OCI-LY3 (cell line): Measurements from ENCODE around the gene EXD3.

Source experiments
- H2AFZ ChIP-seq: fragments of 200-600, 300-600 bp; shearing (Covaris generic); 2 replicates; pipeline ENCODE4 v1.6.0; 2014; ENCODE audit warnings: antibody characterized with exemption, low read depth, low read length
- H3K27ac ChIP-seq: fragments of 200-600, 300-600 bp; sonication (generic); 2 replicates; pipeline ENCODE4 v1.5.1; 2014; ENCODE audit warnings: mild to moderate bottlenecking, low read length, moderate library complexity, mixed read lengths
- H3K27me3 ChIP-seq: fragments of 200-600, 300-600 bp; sonication (generic); 2 replicates; pipeline ENCODE4 v1.6.1; 2014; ENCODE audit warnings: low read depth, low read length, mixed read lengths
- H3K36me3 ChIP-seq: fragments of 200-600, 300-600 bp; sonication (generic); replicated peaks from 2 replicates; pipeline ENCODE3; 2014; ENCODE audit warnings: low read depth, low read length, mixed read lengths
- H3K4me1 ChIP-seq: fragments of 300-600, 200-600 bp; sonication (generic); 2 replicates; pipeline ENCODE4 v1.6.1; 2014; ENCODE audit warnings: low read length, mixed read lengths
- H3K4me2 ChIP-seq: fragments of 200-600, 300-600 bp; sonication (generic); 2 replicates; pipeline ENCODE4 v1.6.1; 2014; ENCODE audit warnings: low read length, mixed read lengths
- H3K4me3 ChIP-seq: fragments of 300-600, 200-600 bp; sonication (generic); 2 replicates; pipeline ENCODE4 v1.5.1; 2014; ENCODE audit warnings: antibody characterized with exemption, mild to moderate bottlenecking, low read length, moderate library complexity
- H3K79me2 ChIP-seq: fragments of 300-600, 200-600 bp; shearing (Covaris generic); 2 replicates; pipeline ENCODE4 v1.6.1; 2014; ENCODE audit warnings: mild to moderate bottlenecking, low read length, mixed read lengths
- H3K9ac ChIP-seq: fragments of 300-600, 200-600 bp; shearing (Covaris generic); 2 replicates; pipeline ENCODE4 v1.6.0; 2014; ENCODE audit warnings: mild to moderate bottlenecking, low read length, moderate library complexity
- H3K9me3 ChIP-seq: fragments of 200-600, 300-600 bp; shearing (Covaris generic); 2 replicates; pipeline ENCODE4 v1.6.1; 2014; ENCODE audit warnings: low read length, mixed read lengths; ENCODE audit not compliant: insufficient read depth
- H4K20me1 ChIP-seq: fragments of 200-600, 300-600 bp; sonication (generic); 2 replicates; pipeline ENCODE4 v1.6.1; 2016; ENCODE audit warnings: low read length, mixed read lengths; ENCODE audit not compliant: insufficient read depth
- EZH2phosphoT487 ChIP-seq: fragments of 200-600 bp; shearing (Covaris generic); IDR thresholded peaks from 2 replicates; pipeline ENCODE4 v1.6.1; 2018; ENCODE audit warnings: antibody characterized with exemption, mixed run types, low read depth
- TF ChIP-seq, protein P1 (sequence below): fragments of 200-600, 300-600 bp; sonication (generic); IDR thresholded peaks from 2 replicates; pipeline ENCODE4 v1.5.1; 2014; ENCODE audit warnings: antibody characterized with exemption, low read length, low read depth

Gene EXD3

GRCh38 chr9:137407590-137408300, 15.2 kb downstream of the EXD3 start:
- no peak overlapping the region; the same call in 1 of the 2 replicates for H3K4me2 ChIP-seq

GRCh38 chr9:137406876-137407589, 15.9 kb downstream of the EXD3 start:
- Histone ChIP-seq H3K79me2 (no peaks in the 10 kb centered on the region), H4K20me1 (no peaks in the 10 kb centered on the region), H3K4me3 (peak overlapping the region; percentile 57; the same call in 1 of the 2 replicates), H3K9ac (no peak overlapping the region), H3K4me2 (peak overlapping the region; percentile 51), H3K4me1 (peaks cover 7% of the 10 kb centered on the region; the same call in 1 of the 2 replicates), H3K27ac (no peak overlapping the region), H3K36me3 (no peaks in the 10 kb centered on the region), H2AFZ (no peak overlapping the region), H3K27me3 (no peaks in the 10 kb centered on the region; the same call in 1 of the 2 replicates), H3K9me3 (no peaks in the 10 kb centered on the region)
- TF ChIP-seq, protein P1, sequence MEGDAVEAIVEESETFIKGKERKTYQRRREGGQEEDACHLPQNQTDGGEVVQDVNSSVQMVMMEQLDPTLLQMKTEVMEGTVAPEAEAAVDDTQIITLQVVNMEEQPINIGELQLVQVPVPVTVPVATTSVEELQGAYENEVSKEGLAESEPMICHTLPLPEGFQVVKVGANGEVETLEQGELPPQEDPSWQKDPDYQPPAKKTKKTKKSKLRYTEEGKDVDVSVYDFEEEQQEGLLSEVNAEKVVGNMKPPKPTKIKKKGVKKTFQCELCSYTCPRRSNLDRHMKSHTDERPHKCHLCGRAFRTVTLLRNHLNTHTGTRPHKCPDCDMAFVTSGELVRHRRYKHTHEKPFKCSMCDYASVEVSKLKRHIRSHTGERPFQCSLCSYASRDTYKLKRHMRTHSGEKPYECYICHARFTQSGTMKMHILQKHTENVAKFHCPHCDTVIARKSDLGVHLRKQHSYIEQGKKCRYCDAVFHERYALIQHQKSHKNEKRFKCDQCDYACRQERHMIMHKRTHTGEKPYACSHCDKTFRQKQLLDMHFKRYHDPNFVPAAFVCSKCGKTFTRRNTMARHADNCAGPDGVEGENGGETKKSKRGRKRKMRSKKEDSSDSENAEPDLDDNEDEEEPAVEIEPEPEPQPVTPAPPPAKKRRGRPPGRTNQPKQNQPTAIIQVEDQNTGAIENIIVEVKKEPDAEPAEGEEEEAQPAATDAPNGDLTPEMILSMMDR = peak; percentile 36
- no peak for TF ChIP-seq EZH2phosphoT487

More at GRCh38 chr9:137407590-137408300, 15.2 kb downstream of the EXD3 start:
- H3K9ac ChIP-seq = no peak overlapping the region
- H3K27me3 ChIP-seq = no peaks in the 10 kb centered on the region; the same call in 1 of the 2 replicates
- H3K9me3 ChIP-seq = no peaks in the 10 kb centered on the region
- H2AFZ ChIP-seq = no peak overlapping the region
- peaks cover 8% of the 10 kb centered on the region; the same call in 1 of the 2 replicates for H3K4me1 ChIP-seq
- no peak overlapping the region for H3K4me3 ChIP-seq
- no peaks in the 10 kb centered on the region for H3K36me3 ChIP-seq
- H4K20me1 ChIP-seq = no peaks in the 10 kb centered on the region
- no peaks in the 10 kb centered on the region for H3K79me2 ChIP-seq
- no peak overlapping the region for H3K27ac ChIP-seq
- TF ChIP-seq, protein P1 = no peak
- TF ChIP-seq EZH2phosphoT487 = no peak

DNA sequence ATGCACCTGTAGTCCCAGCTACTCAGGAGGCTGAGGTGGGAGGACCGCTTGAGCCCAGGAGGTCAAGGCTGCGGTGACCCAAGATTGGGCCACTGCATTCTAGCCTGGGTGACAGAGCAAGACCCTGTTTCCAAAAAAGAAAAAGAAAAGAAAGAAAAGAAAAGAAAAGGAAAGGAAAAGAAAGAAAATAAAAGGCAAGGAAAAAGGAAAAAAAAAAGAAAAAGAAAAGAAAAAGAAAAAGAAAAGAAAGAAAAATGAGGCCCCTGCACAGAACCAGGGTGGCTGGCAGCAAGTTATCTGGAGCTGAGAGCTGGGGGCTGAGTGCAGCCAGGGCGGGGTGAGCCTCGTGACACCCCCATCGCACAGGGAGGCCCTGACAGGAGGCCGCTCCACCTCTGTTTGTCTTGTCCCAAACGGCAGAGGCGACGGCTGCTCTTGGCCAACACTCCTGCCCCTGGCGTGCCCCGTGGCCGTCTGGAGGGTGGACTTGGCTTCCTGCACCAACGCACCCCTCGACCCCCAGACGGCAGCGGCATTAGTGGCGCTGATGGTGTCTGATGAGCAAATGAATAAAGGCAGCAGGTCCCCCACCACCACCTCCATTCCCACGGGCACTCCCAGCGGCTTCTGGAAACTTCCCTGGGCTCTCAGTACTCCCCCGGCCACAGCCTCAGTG, 16.7 kb downstream of the EXD3 start:
- Histone ChIP-seq H3K9me3 (no peaks in the 10 kb centered on the region), H3K9ac (no peak overlapping the region), H3K4me3 (peak overlapping the region; percentile 57; the same call in 1 of the 2 replicates), H4K20me1 (no peaks in the 10 kb centered on the region), H3K27me3 (no peaks in the 10 kb centered on the region; the same call in 1 of the 2 replicates), H3K27ac (no peak overlapping the region), H3K4me2 (peak overlapping the region; percentile 51), H3K36me3 (no peaks in the 10 kb centered on the region), H3K4me1 (peaks cover under 1% of the 10 kb centered on the region; the same call in 1 of the 2 replicates), H2AFZ (no peak overlapping the region), H3K79me2 (no peaks in the 10 kb centered on the region)
- no peak for TF ChIP-seq EZH2phosphoT487
- TF ChIP-seq, protein P1 = no peak

- Histone ChIP-seq H4K20me1 (no peaks in the 10 kb centered on the region), H3K9ac (no peak overlapping the region), H3K36me3 (no peaks in the 10 kb centered on the region), H3K4me1 (no peaks in the 10 kb centered on the region), H2AFZ (no peak overlapping the region), H3K27me3 (no peaks in the 10 kb centered on the region; the same call in 1 of the 2 replicates), H3K4me2 (no peak overlapping the region), H3K27ac (no peak overlapping the region), H3K4me3 (no peak overlapping the region), H3K79me2 (no peaks in the 10 kb centered on the region), H3K9me3 (no peaks in the 10 kb centered on the region)
- TF ChIP-seq EZH2phosphoT487 = no peak
- TF ChIP-seq, protein P1 = no peak
Measured at GRCh38 chr9:137405677-137406081, 17.3 kb downstream of the EXD3 start.
